RPMI8226 (cell line): ENCODE data around the gene RMND5B.
"Not testable (repeated sequence)": the region's sequence is repeated elsewhere in the genome, so short reads cannot be mapped to it uniquely, and the experiment has no call there.

Source experiments
- DNase-seq: peaks from one replicate; pipeline ENCODE4 v3.0.0-alpha.2; 2015

RMND5B gene, protein sequence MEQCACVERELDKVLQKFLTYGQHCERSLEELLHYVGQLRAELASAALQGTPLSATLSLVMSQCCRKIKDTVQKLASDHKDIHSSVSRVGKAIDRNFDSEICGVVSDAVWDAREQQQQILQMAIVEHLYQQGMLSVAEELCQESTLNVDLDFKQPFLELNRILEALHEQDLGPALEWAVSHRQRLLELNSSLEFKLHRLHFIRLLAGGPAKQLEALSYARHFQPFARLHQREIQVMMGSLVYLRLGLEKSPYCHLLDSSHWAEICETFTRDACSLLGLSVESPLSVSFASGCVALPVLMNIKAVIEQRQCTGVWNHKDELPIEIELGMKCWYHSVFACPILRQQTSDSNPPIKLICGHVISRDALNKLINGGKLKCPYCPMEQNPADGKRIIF

GRCh38 chr5:178130576-178131445 is at the start of gene RMND5B:
RMND5B (plus strand) TSS chr5:178131014; CDS start chr5:178138120, 7,106 bp downstream.
- DNase-seq = peak; percentile 92

DNA sequence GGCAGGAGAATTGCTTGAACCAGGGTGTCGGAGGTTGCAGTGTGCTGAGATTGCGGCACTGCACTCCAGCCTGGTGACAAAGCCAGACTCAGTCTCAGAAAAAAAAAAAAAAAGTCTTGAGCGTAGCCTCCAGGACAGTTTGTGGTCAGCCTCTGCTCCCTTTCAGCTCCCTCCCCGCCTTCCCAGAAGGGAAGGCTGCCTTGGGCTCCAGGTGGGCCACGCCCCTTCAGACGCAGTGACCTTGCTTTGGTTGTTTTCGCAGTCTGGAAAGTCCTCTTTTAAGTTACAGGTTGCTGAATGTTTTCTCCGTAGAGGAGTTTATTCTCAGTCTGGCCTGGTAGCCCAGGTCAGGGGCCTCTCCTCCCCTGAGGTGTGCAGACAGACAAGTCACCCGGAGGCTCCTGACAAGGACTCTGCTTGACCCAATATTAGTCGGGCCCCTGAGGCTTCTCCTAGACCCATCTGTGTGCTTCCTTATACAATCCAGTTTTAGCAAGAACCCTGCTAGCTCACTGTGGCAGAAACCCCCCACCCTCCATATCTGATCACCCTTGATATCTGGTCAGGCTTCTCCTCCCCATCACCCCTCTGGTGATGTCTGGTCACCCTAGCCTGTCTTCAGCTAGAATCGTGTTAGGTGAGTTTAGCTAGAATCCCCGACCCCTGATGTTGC is 49.1 kb upstream of the RMND5B start:
- peak; percentile 34 for DNase-seq

DNA sequence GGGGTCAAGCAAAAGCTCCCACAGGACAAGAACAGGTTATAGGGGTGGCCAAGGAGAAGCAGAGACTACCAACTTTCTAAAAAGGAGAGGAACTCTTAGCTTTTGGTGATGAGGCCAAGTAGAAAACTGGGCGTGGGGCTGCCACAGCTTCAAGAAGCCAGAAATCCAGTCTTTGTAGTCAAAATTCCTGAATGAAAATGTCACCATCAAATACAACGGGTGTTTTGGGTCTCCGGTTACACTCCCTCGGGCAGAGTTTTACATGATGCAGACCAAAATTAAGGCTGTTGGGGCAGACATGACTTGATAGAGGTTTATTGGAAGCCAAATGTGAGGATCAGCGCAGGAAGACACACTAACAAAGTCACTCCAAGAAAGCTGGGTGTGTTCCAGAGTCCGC is 46.9 kb upstream of the RMND5B start:
- no peak for DNase-seq

- DNase-seq = no peak
Observed at GRCh38 chr5:178085316-178085715, 45.5 kb upstream of the RMND5B start.

DNA sequence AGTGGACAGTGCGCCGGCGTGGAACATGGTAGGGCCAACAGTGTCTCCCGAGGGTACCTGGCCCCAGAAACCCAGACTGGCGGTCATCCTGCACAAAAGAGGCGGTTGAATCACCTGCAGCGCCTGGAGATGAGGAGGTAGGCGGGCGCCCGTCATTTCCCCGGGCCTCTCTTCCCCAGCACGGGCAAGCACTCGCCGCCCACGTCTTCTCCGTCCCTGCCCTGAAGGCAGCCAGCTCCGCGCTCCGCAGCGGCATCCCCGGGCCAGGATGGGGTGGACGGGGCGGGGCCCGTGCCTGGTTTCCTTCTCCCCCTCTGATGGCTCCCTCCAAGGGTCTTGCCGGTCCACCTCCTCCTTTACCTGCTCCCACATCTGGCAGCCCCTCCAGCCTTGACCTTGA is 44.5 kb upstream of the RMND5B start:
- no peak for DNase-seq

DNA sequence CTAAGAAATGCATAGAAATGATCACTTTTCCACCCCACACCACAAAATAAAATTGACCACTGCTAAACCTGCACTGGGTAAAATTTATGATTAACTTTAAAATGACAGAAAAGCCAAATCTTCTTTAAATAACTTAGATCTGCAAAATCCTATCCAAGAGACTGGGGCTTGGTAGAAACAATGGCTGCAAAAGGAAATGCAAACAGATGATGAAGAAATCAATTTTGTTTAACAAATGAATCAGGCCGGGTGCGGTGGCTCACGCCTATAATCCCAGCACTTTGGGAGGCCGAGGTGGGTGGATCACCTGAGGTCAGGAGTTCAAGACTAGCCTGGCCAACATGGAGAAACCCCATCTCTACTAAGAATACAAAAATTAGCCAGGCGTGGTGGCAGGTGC is 43.6 kb upstream of the RMND5B start:
- DNase-seq = not testable (repeated sequence)

- no peak for DNase-seq
Observed at GRCh38 chr5:178090856-178091255, 40.0 kb upstream of the RMND5B start.

DNA sequence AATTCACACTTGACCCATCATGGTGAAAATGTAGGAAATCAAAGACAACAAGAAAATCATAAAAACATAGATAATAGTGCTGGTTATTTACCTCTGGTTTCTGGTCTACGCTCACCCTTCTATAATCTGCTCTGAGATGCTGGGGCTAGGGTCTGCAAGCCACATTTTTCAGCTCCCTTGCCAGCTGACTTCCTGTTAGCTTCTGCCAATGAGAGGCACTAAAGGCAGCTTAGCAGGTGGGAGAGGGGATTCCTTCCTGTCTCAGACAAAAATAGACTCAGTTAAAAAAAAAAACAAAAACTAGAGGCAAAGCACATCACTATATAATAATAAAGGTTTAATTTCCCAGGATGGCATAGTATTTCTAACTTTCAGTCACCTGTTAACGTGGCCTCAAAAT is 37.7 kb upstream of the RMND5B start:
- DNase-seq = no peak

- no peak for DNase-seq
Observed at GRCh38 chr5:178094345-178094744, 36.5 kb upstream of the RMND5B start.

- no peak for DNase-seq
Observed at GRCh38 chr5:178098685-178099084, 32.1 kb upstream of the RMND5B start.

DNA sequence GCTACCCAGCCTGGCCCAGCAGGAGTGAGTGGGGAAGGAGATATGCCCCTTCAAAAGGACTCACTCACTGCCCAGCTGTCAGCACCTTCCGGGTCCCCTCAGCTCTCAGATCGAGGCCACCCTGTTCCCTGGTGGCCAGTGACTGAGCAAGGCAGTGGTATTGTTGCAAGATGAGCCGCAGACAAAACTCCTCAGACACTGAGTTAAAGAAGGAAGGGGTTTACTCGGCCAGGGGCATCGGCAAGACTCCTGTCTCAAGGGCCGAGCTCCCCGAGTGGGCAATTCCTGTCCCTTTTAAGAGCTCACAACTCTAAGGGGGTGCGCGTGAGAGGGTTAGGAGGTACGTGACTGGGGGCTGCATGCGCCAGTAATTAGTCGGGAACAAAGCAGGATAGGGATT is 27.2 kb upstream of the RMND5B start:
- no peak for DNase-seq

- peak; percentile 80 for DNase-seq
Observed at GRCh38 chr5:178104492-178104891, 26.3 kb upstream of the RMND5B start.

- DNase-seq = peak; percentile 56
Observed at GRCh38 chr5:178106086-178106485, 24.7 kb upstream of the RMND5B start.

- DNase-seq = peak; percentile 73
Observed at GRCh38 chr5:178106556-178107239, 24.1 kb upstream of the RMND5B start.

DNA sequence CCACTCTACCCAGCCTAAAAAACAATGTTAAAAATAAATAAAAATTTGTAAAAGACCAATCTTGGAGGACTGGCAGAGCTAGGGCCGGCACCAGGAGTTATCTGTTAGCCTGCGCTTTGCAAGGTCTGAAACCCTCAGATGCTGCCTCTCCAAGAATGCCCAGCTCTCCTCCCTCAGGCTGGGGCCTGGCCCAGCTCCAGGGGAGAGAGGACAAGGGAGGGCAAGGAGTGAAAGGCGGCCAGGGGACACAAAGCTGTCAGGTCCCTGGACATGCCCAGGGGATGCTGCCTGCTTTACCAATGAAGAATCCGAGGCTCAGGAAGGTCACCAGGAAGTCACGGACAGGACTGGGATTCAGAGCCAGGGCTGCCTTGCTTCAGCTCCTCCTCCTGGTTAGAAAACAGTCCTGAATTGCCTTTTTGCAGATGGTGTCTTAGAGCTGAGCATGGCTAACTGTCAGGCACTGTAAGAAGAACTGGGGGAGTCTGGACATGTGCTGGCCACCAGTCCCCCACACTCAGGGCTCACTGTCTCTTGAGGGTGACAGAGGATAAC is 23.0 kb upstream of the RMND5B start:
- DNase-seq = no peak

DNA sequence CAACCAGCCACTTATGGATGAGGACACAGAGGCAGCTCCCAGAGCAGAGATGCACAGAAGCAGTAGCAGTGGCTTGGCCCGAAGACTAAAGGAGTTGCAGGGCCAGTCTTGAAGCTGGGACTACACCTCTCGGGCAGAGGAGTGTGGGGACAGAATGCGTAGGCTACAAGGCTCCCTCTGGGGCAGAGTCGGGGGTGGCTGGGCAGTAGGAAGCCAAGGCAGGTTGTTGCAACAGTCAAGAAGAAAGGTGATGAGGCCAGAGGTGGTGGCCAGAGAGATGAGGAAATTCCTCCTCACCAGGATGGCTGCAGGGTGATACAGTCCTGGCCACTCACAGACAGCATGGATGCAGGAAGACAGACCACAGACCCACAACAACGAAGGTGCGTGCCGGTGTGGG is 22.4 kb upstream of the RMND5B start:
- no peak for DNase-seq

DNA sequence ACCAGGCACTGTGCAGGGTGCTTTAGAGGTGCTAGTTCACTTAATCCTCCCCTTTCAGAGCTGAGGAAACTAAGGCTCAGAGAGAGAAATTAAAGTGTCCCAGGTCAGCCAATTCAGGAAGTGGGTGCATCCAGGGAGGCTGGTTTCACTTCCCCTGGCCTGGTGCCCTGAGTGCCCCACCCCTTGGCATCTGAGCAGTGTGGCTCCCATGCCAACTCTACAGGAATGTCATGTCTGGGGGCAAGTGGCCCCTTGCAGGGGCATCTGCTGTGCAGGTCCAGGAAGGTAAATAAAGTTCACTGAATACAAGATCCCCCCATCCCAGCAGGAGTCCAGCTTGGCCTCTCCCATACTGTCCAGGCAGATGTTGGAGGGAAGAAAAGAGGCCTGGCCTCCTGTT is 21.8 kb upstream of the RMND5B start:
- peak; percentile 85 for DNase-seq

DNA sequence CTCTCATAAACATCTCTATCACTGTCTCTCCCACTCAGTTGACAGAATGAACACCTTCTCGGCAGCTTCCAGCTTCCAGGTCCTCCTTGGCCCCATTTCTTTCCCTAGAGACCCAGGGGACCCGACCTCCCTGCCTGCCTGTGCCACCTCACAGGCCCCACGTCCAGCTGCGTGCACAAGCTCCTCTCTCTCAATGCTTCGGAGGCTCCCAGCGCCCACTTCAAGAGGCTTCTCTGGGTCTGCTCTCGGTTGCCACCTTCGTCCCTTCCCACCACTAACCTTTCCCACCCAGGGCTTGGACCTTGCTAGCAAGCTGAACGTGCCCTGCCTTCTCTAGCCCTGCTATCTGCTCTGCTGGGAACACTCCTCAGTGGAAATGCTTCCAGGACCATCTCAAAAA is 20.3 kb upstream of the RMND5B start:
- DNase-seq = no peak

- no peak for DNase-seq
Observed at GRCh38 chr5:178111925-178112324, 18.9 kb upstream of the RMND5B start.

GRCh38 chr5:178112545-178112944 is 18.3 kb upstream of the RMND5B start:
- no peak for DNase-seq

DNA sequence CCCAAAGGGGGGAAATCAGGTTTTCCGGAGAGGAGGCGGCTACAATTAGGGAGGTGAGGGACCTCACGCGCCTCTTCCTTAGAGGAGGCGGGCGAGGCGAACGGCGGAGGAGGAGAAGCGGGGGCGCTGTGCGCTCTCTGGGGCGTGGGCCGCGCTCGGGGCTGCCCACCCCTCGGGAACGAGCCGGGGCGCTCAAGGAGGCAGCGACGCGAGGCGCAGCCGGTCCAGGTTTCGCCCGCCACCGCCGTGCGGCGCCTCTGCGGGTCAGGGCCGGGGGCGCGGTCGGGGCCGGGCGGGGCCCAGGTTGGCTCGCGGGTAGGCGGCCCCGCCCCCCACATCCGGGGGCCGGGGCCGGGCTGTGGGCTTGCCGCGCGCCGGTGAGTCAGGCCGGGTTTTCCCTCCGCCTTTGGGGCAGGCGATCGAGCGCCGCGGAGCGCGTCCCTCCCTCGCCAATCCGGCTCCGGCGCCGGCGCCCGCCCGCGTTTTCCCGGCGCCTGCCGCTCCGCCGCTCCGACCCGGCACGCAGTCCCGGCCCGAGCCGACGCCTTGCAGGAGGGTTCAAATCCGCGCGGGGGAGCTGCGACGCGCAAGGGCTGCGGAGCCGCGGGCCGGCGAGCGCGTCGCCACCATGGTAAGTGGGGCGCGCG is 17.6 kb upstream of the RMND5B start, which contains the start of gene N4BP3:
Gene N4BP3, plus strand, starts transcription at position 392 of the 647 bp plus-strand sequence. CDS start 6,052 bp downstream, outside the sequence.
- DNase-seq = peak; percentile 88

- DNase-seq = peak; percentile 40
Observed at GRCh38 chr5:178113841-178114324, 16.9 kb upstream of the RMND5B start.
